Spleen (tissue), 7 donors: ENCODE results near the gene ITM2C.

Experiments
- CTCF ChIP-seq, 11 experiments: fragments of 200-600 bp in 7 of 11; fragments of 450-650 bp in 4 of 11; sonication (generic) in 4 of 11; IDR thresholded peaks in 8 of 11; conservative IDR thresholded peaks in 3 of 11; 1 replicate in 7 of 11; 2 replicates in 4 of 11; pipeline versions ENCODE4 v1.4.0 to v1.8.0; 2016 to 2021; ENCODE audit warnings: antibody characterized with exemption in 11 of 11, inconsistent platforms in 4 of 11, mild to moderate bottlenecking in 1 of 11
- POLR2A ChIP-seq, 3 donors: fragments of 450-650 bp; IDR thresholded peaks; one replicate each; pipeline ENCODE4 v1.5.1; 2017; ENCODE audit warnings: antibody characterized with exemption in 3 of 3, mild to moderate bottlenecking in 1 of 3
- POLR2AphosphoS5 ChIP-seq, 3 donors: sonication (generic); formaldehyde crosslinking; IDR thresholded peaks; one replicate each; pipeline ENCODE4 v1.5.1; 2017; ENCODE audit warnings: antibody characterized with exemption in 3 of 3
- donor health status: DM: no; HTN: no; CAD: no; lungs with moderate emphysema.
- donor health status: DM: no; HTN: no; CAD: no.
- donor health status: DM: no; HTN: no; CAD: no.

- TF ChIP-seq CTCF (IDR thresholded peaks at IDR 0.05 in 8 of 11, conservative IDR thresholded peaks at IDR 0.05 in 3 of 11) (no peak), POLR2AphosphoS5 (IDR thresholded peaks at IDR 0.05) (no peak), POLR2A (IDR thresholded peaks at IDR 0.05) (no peak)
These were observed 49.7 kb upstream of the ITM2C start for GRCh38 chr2:230815088-230815487.
